ENCODE data around the gene TALDO1. TPM values are rescaled to one million over a fixed set of nuclear protein-coding genes. Genes with fewer than 3 reads are reported as not detected.

Gene TALDO1
- total RNA-seq, 1 experiment from 2014 or later = 446 TPM

DNA sequence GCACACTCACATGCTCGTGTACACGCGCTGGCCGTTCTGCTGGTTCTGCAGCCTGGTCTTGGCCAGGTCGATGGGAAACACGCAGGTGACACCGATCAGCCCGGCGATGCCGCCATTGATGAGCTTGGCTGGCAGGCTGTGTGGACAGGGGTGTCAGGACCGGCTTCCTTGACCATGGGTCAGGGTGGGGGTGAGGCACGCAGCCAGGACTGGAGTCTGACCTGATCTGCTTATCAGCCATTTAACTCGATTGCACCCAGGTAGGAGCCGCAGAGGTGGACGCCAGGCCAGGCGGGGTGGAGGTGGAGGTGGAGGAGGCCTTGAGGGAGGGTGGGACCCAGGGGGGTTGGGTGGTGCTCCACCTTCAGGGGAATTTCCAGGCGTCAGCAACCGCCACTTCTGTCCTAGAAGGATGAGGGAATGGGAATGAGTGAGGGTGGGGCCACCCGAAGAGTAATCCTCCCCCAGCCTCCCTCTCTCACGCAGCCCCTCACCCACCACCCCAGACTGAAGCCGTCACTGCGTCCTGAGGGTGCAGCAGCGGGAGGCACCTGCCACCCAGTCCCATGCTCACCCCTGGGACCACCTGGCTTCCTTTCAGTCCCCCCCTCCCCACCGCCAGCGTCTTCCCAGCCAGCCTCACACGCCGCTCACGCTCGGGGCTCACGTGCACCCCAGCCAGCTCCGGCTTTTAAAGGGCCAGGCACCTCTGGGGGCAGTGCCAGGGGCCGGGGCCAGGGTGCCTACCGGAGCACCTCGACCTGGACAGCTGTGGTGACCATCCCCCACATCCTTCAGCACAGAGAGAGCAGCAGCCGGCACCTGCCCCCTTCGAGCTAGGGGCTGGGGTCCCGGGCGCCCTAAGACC is 47.7 kb downstream of the TALDO1 start:
- TF ChIP-seq CTCF (conservative IDR thresholded peaks at IDR 0.05) (no peak), EZH2 (IDR thresholded peaks at IDR 0.05; ENCODE audit: low read depth) (no peak)
- ChIA-PET CTCF (no interaction called here), POLR2A (ENCODE audit: unreplicated experiment) (interaction anchor here (0.8 to 1.2 kb wide), 2 partner anchors 18 to 24 kb away, joined by 7 read pairs; partner anchors contain the start of genes GATD1 and PNPLA2)
- peaks cover 8% of the 10 kb centered on the region for H3K4me1 ChIP-seq (replicated peaks; ENCODE audit: insufficient read depth)
- DNase-seq = peak in 1 of 2 experiments; percentile 35
- H3K36me3 ChIP-seq (ENCODE audit: low read depth) = no peaks in the 10 kb centered on the region
- H3K27me3 ChIP-seq (ENCODE audit: insufficient read depth, low read depth) = no peaks in the 10 kb centered on the region
- no TSS peak for BruUV-seq (replicated peaks)
- no peaks in the 10 kb centered on the region for H3K79me2 ChIP-seq (ENCODE audit: low read depth)
- H3K4me3 ChIP-seq = peak overlapping the region; percentile 80; the same call in 1 of the 2 replicates
- no peaks in the 10 kb centered on the region for H4K20me1 ChIP-seq (ENCODE audit: insufficient read depth)
- no peak overlapping the region for H2AFZ ChIP-seq
- H3K27ac ChIP-seq = no peak overlapping the region
- H3K9me3 ChIP-seq (ENCODE audit: insufficient read depth, low read depth) = no peaks in the 10 kb centered on the region
- H3F3A ChIP-seq (ENCODE audit: insufficient read depth, low read depth) = peaks cover 7% of the 10 kb centered on the region; the same call in 1 of the 2 replicates
- peak overlapping the region; percentile 75 for H3K4me2 ChIP-seq
- intact Hi-C loops (cut with micrococcal nuclease; ENCODE audit: unreplicated experiment) = loop anchor here (5.0 kb wide), 1 partner anchor 48 kb away; the partner anchor contains the start of gene TALDO1
- no peaks in the 10 kb centered on the region for H3K9me2 ChIP-seq (ENCODE audit: insufficient read depth)

GRCh38 chr11:795634-796564 is 48.6 kb downstream of the TALDO1 start:
- H3K9me3 ChIP-seq (ENCODE audit: insufficient read depth, low read depth) = no peaks in the 10 kb centered on the region
- peaks cover 3% of the 10 kb centered on the region; the same call in 1 of the 2 replicates for H3F3A ChIP-seq (ENCODE audit: insufficient read depth, low read depth)
- H2AFZ ChIP-seq = no peak overlapping the region
- ChIA-PET CTCF (no interaction called here), POLR2A (ENCODE audit: unreplicated experiment) (interaction anchor here (0.6 to 1.2 kb wide), 3 partner anchors 19 to 764 kb away, joined by 7 read pairs; partner anchors contain the start of genes GATD1 and PNPLA2)
- no peaks in the 10 kb centered on the region for H3K36me3 ChIP-seq (ENCODE audit: low read depth)
- no peak overlapping the region for H3K27ac ChIP-seq
- H4K20me1 ChIP-seq (ENCODE audit: insufficient read depth) = no peaks in the 10 kb centered on the region
- H3K4me1 ChIP-seq (replicated peaks; ENCODE audit: insufficient read depth) = peaks cover 8% of the 10 kb centered on the region
- H3K4me3 ChIP-seq = peak overlapping the region; percentile 80
- no peaks in the 10 kb centered on the region for H3K79me2 ChIP-seq (ENCODE audit: low read depth)
- peak; percentile 47 to 61 for DNase-seq
- TF ChIP-seq EZH2 (IDR thresholded peaks at IDR 0.05; ENCODE audit: low read depth) = no peak
- TF ChIP-seq CTCF (conservative IDR thresholded peaks at IDR 0.05) = no peak
- no peaks in the 10 kb centered on the region for H3K9me2 ChIP-seq (ENCODE audit: insufficient read depth)
- no TSS peak for BruUV-seq (replicated peaks)
- no peaks in the 10 kb centered on the region for H3K27me3 ChIP-seq (ENCODE audit: insufficient read depth, low read depth)
- intact Hi-C loops (cut with micrococcal nuclease; ENCODE audit: unreplicated experiment) = loop anchor here (5.0 kb wide), 1 partner anchor 49 kb away; the partner anchor contains the start of gene TALDO1
- H3K4me2 ChIP-seq = peak overlapping the region; percentile 75

Data from PC-9 (cell line).